Stimulated activated naive CD8-positive, alpha-beta T cell treated with anti-CD3 and anti-CD28 coated beads, Interleukin-15, amount 100 ng/mL, for 72 hours (primary cell): ENCODE measurements around the gene HNRNPA0.

ENCODE experiments used
- ATAC-seq: fragments of 150-1000 bp; cut with Tn5 transposase; 2 replicates; pipeline ENCODE4 v1.10.0; 2021; ENCODE audit warnings: mild to moderate bottlenecking, moderate library complexity
- DNase-seq, 2 donors: peaks; one replicate each; pipeline ENCODE4 v3.0.0; 2021 to 2022
- H3K27ac Mint-ChIP-seq, 2 donors: one replicate each; pipeline ENCODE4 v1.8.0; 2022; ENCODE audit warnings: mild to moderate bottlenecking in 2 of 2, mixed read lengths in 2 of 2, moderate library complexity in 2 of 2
- H3K27me3 Mint-ChIP-seq: one replicate; pipeline ENCODE4 v1.8.0; 2022; ENCODE audit warnings: mixed read lengths
- H3K4me1 Mint-ChIP-seq: one replicate; pipeline ENCODE4 v1.8.0; 2022; ENCODE audit warnings: mild to moderate bottlenecking, mixed read lengths
- H3K4me3 Mint-ChIP-seq, 2 donors: one replicate each; pipeline ENCODE4 v1.8.0; 2022; ENCODE audit warnings: mild to moderate bottlenecking in 2 of 2, mixed read lengths in 2 of 2, moderate library complexity in 1 of 2
- H3K9me3 Mint-ChIP-seq, 2 donors: one replicate each; pipeline ENCODE4 v1.8.0; 2022; ENCODE audit warnings: mixed read lengths in 2 of 2

The HNRNPA0 gene

GRCh38 chr5:137738947-137739346 is 15.2 kb downstream of the HNRNPA0 start:
- H3K4me3 Mint-ChIP-seq = no peak overlapping the region
- H3K27ac Mint-ChIP-seq = no peak overlapping the region

DNA sequence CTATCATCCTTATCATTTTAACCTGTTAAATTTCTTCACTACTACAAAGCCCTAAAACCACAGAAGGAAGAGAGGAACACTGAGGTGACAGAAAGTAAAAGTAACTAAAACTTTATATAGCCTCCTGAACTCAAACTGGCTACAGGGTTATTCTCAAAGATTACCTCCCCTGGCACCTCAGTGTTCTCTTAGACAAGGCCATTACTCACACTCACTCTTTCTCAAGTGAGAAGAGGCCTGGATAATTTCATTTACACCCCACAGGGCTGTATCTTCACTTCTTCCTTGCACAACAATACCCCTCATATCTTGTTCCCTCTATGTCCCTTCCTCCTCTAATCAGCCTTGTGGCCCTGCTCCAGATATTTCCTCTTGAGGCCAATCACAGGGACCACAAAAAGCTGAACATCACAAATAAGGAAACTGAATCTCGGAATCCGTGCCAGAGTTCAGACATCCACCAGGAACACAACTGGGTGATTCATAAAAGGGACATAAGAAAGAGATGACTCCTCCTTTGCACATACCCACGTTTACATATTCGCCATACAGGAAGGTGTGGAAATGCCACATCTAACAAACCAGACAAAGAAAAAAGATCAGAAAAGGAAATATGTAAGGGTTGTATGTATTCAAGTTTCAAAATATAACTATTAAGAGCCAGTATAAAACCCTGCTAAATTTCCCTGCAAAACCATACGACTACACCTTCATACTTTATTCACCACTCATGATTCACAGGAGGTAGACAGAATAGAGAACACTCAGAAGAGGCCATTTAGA is 16.6 kb downstream of the HNRNPA0 start:
- H3K9me3 Mint-ChIP-seq = peaks cover 7 to 12% of the 10 kb centered on the region in 2 donors
- DNase-seq = peak in 1 of 2 donors; percentile 37
- H3K27me3 Mint-ChIP-seq = no peaks in the 10 kb centered on the region
- H3K4me3 Mint-ChIP-seq = no peak overlapping the region
- peak overlapping the region; percentile 92 for H3K27ac Mint-ChIP-seq
- peaks cover 9% of the 10 kb centered on the region for H3K4me1 Mint-ChIP-seq
- peak; percentile 73 for ATAC-seq

More at GRCh38 chr5:137738947-137739346, 15.2 kb downstream of the HNRNPA0 start:
- Mint-ChIP-seq H3K9me3 (peaks cover 7 to 12% of the 10 kb centered on the region in 2 donors), H3K27me3 (no peaks in the 10 kb centered on the region), H3K4me1 (peaks cover 9% of the 10 kb centered on the region)
- no peak for DNase-seq
- no peak for ATAC-seq

DNA sequence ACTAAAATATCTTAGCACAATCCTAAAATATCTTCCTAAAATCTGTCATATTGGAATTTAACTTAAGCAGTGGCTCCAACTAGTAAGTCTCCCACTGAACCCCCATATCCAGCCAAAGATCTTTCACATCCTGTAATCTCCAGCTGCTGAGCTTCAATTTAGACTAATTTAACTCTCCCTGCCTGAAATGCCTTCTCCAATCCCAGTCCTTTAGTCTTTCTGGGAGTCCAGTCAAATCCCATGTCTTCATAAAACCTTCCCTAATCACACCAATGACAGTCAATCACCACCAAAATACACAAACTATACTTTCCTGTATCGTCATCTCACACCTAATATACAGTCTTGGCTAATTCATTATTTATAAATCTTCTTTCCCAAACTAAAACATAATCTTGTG is 17.7 kb downstream of the HNRNPA0 start:
- Mint-ChIP-seq H3K27ac (no peak overlapping the region), H3K9me3 (peaks cover 7 to 12% of the 10 kb centered on the region in 2 donors), H3K27me3 (no peaks in the 10 kb centered on the region), H3K4me1 (peaks cover 18% of the 10 kb centered on the region), H3K4me3 (no peak overlapping the region)
- DNase-seq (no peak), ATAC-seq (no peak)

GRCh38 chr5:137735555-137736284 is 18.4 kb downstream of the HNRNPA0 start, which contains the start of gene KLHL3:
TSS of gene KLHL3 (minus strand) at chr5:137736089. CDS start at chr5:137735646, 443 bp downstream.
- peaks cover 7 to 12% of the 10 kb centered on the region in 2 donors for H3K9me3 Mint-ChIP-seq
- no peak within 1 kb of the TSS for H3K27ac Mint-ChIP-seq
- H3K27me3 Mint-ChIP-seq = no peaks in the 10 kb centered on the region
- peak; percentile 34 to 38 for DNase-seq
- H3K4me1 Mint-ChIP-seq = peaks cover 22% of the 10 kb centered on the region
- peak; percentile 69 for ATAC-seq
- H3K4me3 Mint-ChIP-seq = no peak within 1 kb of the TSS

GRCh38 chr5:137734962-137735554 is 19.1 kb downstream of the HNRNPA0 start:
- peak; percentile 14 for ATAC-seq
- Mint-ChIP-seq H3K9me3 (peaks cover 7 to 12% of the 10 kb centered on the region in 2 donors), H3K27ac (no peak overlapping the region), H3K4me3 (no peak overlapping the region), H3K27me3 (no peaks in the 10 kb centered on the region), H3K4me1 (peaks cover 28% of the 10 kb centered on the region)
- DNase-seq = no peak

DNA sequence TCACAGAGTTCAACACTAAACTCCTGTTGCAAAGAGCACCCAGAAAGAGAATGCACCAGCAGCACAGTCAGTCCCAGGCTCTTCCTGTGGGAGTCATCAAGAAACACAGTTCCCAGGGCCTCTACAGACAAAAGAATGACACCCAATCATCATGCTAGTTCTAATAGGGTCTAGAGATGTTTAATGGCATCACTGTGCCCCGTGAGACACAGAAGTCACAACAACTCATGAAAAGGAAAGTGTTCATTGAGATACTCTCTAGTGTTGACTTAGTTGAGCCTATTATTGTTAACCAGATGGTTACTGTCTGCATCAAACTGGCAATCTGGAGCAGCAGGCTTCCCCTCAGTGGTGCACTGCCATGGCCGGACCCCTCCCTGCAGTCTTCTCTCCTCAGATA is 19.8 kb downstream of the HNRNPA0 start:
- Mint-ChIP-seq H3K4me1 (peaks cover 23% of the 10 kb centered on the region), H3K27me3 (no peaks in the 10 kb centered on the region), H3K9me3 (peaks cover 5 to 7% of the 10 kb centered on the region in 2 donors), H3K27ac (no peak overlapping the region), H3K4me3 (no peak overlapping the region)
- ATAC-seq = no peak
- DNase-seq = no peak

DNA sequence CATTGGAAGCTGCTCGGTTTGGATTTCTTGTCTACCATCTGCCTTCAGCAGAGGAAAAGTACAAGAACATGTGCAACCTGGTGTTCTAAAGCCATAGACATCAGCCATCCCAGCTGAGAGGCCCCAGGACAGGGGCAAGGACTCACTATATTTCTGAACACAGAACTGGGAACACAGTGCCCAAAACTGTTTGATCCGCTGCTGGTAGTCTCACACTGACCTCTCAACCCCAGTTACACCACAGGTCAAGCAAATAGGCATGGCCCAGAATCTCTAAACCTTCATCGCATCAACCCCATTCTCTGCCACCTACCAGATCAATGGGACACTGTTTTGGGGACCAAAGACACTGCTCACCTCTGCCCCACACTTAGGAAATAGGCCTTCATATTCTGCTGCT is 20.2 kb downstream of the HNRNPA0 start:
- DNase-seq = no peak
- Mint-ChIP-seq H3K4me3 (no peak overlapping the region), H3K4me1 (peaks cover 22% of the 10 kb centered on the region), H3K27ac (no peak overlapping the region), H3K9me3 (peaks cover under 1 to 7% of the 10 kb centered on the region in 2 donors), H3K27me3 (no peaks in the 10 kb centered on the region)
- ATAC-seq = no peak

GRCh38 chr5:137733006-137733405 is 21.2 kb downstream of the HNRNPA0 start:
- ATAC-seq = no peak
- peaks cover 22% of the 10 kb centered on the region for H3K4me1 Mint-ChIP-seq
- H3K4me3 Mint-ChIP-seq = no peak overlapping the region
- no peak for DNase-seq
- no peaks in the 10 kb centered on the region for H3K27me3 Mint-ChIP-seq
- peaks cover 0 to 5% of the 10 kb centered on the region in 2 donors for H3K9me3 Mint-ChIP-seq
- no peak overlapping the region for H3K27ac Mint-ChIP-seq

DNA sequence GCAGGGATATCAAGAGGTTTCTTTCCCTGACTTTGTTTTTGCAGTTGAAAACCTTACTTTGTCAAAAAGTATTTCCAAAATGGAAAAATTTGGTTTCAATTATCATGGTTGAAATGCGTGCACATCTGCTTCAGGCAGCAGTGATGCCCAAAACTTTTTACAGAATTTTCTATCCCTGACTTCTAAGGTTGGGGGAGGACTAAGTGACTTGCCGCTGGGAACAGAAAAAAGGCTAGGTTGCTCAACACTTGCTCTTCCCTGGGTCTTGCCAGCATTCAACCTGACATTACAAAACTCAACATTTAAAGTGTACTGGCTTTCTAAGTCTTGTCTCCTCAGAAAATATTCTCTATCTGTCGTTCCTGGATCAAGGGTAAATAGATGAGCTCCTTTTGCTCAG is 23.0 kb downstream of the HNRNPA0 start:
- no peak overlapping the region for H3K4me3 Mint-ChIP-seq
- no peaks in the 10 kb centered on the region for H3K27me3 Mint-ChIP-seq
- DNase-seq (no peak), ATAC-seq (no peak)
- no peak overlapping the region for H3K27ac Mint-ChIP-seq
- no peaks in the 10 kb centered on the region for H3K9me3 Mint-ChIP-seq
- H3K4me1 Mint-ChIP-seq = peaks cover 22% of the 10 kb centered on the region

DNA sequence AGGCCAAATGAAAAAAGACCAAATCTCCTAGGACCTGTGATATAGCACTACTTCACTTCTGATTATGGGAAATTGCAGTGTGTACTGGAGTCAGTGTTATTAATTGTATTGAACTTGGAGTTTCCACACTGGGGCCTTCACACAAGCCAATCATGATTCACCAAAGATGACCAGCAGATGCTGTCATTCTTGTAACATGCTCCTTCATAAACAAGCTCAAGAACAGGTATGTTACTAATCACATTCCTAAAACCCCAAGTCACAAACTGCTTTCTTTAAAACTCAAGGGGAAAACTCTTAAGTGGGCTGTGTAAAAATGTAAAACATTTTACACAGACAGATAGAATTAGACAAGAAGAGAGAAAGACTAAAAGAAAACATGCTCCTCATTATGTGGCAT is 23.8 kb downstream of the HNRNPA0 start:
- peaks cover 22% of the 10 kb centered on the region for H3K4me1 Mint-ChIP-seq
- no peaks in the 10 kb centered on the region for H3K27me3 Mint-ChIP-seq
- H3K27ac Mint-ChIP-seq = no peak overlapping the region
- ATAC-seq (no peak), DNase-seq (no peak)
- H3K9me3 Mint-ChIP-seq = no peaks in the 10 kb centered on the region
- H3K4me3 Mint-ChIP-seq = no peak overlapping the region

DNA sequence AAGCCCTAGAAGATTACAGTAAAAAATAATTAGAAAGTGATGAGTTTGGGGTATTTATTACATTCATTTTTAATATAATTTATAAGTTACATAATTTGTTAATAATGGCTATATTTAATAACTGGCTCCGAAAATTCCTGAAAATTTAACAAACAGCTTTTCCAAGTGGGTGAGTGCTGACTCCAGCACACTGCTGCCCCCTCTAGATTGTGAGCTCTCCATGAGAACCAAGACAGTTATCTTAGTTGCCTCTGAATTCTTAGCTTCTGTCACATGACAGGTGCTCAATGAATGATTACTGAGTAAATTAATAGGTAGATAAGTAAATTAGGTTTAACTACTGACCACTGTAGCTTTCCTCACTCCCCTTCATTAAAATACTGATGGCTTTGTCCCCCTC is 26.1 kb downstream of the HNRNPA0 start:
- no peak for DNase-seq
- Mint-ChIP-seq H3K27ac (no peak overlapping the region), H3K9me3 (no peaks in the 10 kb centered on the region), H3K27me3 (no peaks in the 10 kb centered on the region), H3K4me3 (no peak overlapping the region), H3K4me1 (peaks cover 22% of the 10 kb centered on the region)
- ATAC-seq = no peak

DNA sequence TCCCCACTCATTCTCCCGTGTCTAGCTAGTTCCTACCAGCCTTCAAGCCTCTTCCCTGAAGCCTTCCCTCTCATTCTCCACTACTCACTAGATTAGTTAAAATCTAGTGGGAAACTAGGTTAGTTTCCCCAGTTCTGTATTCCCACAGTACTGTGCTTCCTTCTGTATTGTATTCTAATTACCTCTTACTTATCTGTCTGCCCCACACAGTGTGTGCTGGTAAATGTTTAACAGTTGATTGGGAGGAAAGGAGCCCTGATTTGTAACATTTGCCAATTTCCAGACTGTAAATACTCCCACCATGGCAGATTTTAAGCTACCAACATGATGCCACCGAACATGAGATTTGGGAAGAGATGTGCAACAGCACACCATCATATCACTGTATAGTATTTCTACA is 26.5 kb downstream of the HNRNPA0 start:
- Mint-ChIP-seq H3K27me3 (no peaks in the 10 kb centered on the region), H3K9me3 (no peaks in the 10 kb centered on the region), H3K4me1 (peaks cover 22% of the 10 kb centered on the region), H3K27ac (no peak overlapping the region), H3K4me3 (no peak overlapping the region)
- ATAC-seq (no peak), DNase-seq (no peak)

DNA sequence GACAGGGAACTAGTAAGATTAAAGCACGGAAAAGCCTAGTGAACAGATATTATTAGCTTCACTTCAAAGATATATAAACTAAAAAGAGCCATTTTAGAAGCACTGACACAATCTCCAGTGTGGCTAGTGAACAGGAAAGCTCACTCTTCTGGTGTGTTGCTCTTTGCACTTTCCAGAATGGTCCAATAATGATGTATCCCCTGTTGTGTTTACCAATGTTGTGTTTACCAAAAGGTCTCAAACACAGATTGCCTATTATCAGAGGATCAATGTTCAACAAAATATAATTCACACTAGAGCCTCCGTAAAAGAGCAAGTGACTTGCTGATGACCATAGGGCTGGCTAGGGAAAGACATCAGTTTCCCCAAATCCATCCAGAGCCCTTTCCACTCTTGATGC is 29.9 kb downstream of the HNRNPA0 start:
- no peak for ATAC-seq
- Mint-ChIP-seq H3K9me3 (no peaks in the 10 kb centered on the region), H3K4me3 (no peak overlapping the region), H3K27me3 (no peaks in the 10 kb centered on the region), H3K4me1 (no peaks in the 10 kb centered on the region), H3K27ac (no peak overlapping the region)
- DNase-seq = no peak

GRCh38 chr5:137718611-137719010 is 35.6 kb downstream of the HNRNPA0 start:
- Mint-ChIP-seq H3K4me1 (no peaks in the 10 kb centered on the region), H3K27ac (peak overlapping the region in 1 of 2 donors; percentile 65), H3K4me3 (no peak overlapping the region), H3K27me3 (no peaks in the 10 kb centered on the region), H3K9me3 (no peaks in the 10 kb centered on the region)
- ATAC-seq (no peak), DNase-seq (no peak)

DNA sequence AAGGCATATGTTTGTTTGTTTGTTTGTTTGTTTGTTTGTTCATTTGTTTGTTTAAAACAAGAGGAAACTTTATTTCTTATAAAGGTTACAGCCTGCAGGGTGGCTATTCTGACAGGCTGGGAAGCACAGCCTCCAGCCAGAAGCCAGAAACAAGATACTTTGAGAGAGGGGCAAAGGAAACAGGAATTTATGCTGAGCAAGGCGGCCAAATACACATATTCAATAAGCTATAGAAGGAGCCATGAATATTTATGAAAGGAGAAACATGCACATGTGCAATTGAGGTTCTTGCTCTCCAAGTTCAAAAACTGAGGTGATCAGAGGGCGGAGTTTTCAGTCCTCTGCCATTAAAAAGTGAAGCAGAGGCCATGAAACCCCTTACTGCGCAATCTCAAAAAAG is 37.8 kb downstream of the HNRNPA0 start:
- ATAC-seq = no peak
- no peak overlapping the region for H3K27ac Mint-ChIP-seq
- no peaks in the 10 kb centered on the region for H3K9me3 Mint-ChIP-seq
- H3K27me3 Mint-ChIP-seq = no peaks in the 10 kb centered on the region
- no peaks in the 10 kb centered on the region for H3K4me1 Mint-ChIP-seq
- no peak overlapping the region for H3K4me3 Mint-ChIP-seq
- no peak for DNase-seq

- Mint-ChIP-seq H3K4me1 (no peaks in the 10 kb centered on the region), H3K9me3 (no peaks in the 10 kb centered on the region), H3K27ac (peak overlapping the region in 1 of 2 donors; percentile 14), H3K27me3 (no peaks in the 10 kb centered on the region), H3K4me3 (no peak overlapping the region)
- no peak for ATAC-seq
- no peak for DNase-seq
Measured at GRCh38 chr5:137715456-137715855, 38.7 kb downstream of the HNRNPA0 start.
